Ascending aorta (tissue), 2 donors: ENCODE data around the gene ATF2. TPM values are rescaled to one million over a fixed set of nuclear protein-coding genes. Genes with fewer than 3 reads are reported as not detected.

Experiments used
- DNase-seq, 2 donors: peaks; one replicate each; pipeline ENCODE4 v3.0.0-alpha.2; 2019; ENCODE audit warnings: low spot score in 2 of 2
- H3K27ac ChIP-seq, 2 donors: fragments of 200-600 bp; sonication (generic); one replicate each; pipeline ENCODE4 v1.5.1; 2016 to 2017; ENCODE audit warnings: mild to moderate bottlenecking in 1 of 2
- H3K27me3 ChIP-seq: fragments of 200-600 bp; sonication (generic); one replicate; pipeline ENCODE4 v1.5.1; 2017
- H3K36me3 ChIP-seq, 2 donors: fragments of 200-600 bp; sonication (generic); one replicate each; pipeline ENCODE4 v1.5.1; 2016
- H3K4me1 ChIP-seq, 2 donors: fragments of 200-600 bp; sonication (generic); one replicate each; pipeline ENCODE4 v1.5.1; 2016 to 2017; ENCODE audit warnings: mild to moderate bottlenecking in 1 of 2
- H3K4me3 ChIP-seq, 2 donors: fragments of 200-600 bp; sonication (generic); one replicate each; pipeline ENCODE4 v1.5.1; 2016 to 2017; ENCODE audit warnings: mild to moderate bottlenecking in 1 of 2
- H3K9me3 ChIP-seq, 2 donors: fragments of 200-600 bp; sonication (generic); one replicate each; pipeline ENCODE4 v1.5.1; 2016
- CTCF ChIP-seq, 3 experiments: fragments of 200-600 bp in 2 of 3; fragments of 450-650 bp in 1 of 3; sonication (generic) in 2 of 3; IDR thresholded peaks; one replicate each; pipeline ENCODE4 v1.5.1; 2016 to 2019; ENCODE audit warnings: antibody characterized with exemption in 3 of 3, mild to moderate bottlenecking in 1 of 3, moderate library complexity in 1 of 3
- intact Hi-C: fragments of 100-400 bp; cut with DNase I; formaldehyde crosslinking; loops from one replicate; pipeline ENCODE4 v1.15.1; 2023
- total RNA-seq: library from RNA; depleted of rRNA; stranded (reverse); fragments of >200 nt; gene quantifications from one replicate; pipeline ENCODE4 v1.1.0, GENCODE V29; 2016

ATF2 gene
- total RNA-seq, 1 donor from 2014 or later = 84.8 TPM

DNA sequence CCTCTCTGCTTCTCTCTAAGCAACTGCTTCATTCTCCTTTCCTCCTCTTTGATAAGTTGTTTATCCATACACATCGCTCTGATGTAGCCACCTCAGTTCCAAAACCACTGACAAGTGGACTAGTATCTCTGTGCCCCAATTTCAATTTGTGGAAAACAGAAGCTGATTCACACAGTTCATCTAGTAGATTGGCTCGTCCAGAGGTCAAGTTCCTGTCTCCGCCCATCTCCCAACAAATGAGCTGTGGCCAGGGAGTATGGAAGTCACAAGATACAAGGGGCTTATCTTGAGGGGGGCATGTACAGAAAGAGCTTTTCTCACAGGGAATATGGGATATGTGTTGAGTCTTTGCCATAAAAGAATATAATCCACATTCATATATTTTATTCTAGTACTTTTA lies 145.1 kb downstream of the ATF2 start:
- H3K27me3 ChIP-seq = no peaks in the 10 kb centered on the region
- peaks cover 0 to 3% of the 10 kb centered on the region in 2 donors for H3K4me1 ChIP-seq
- no peak for DNase-seq
- no peaks in the 10 kb centered on the region for H3K9me3 ChIP-seq
- no peak overlapping the region for H3K4me3 ChIP-seq
- H3K27ac ChIP-seq = no peak overlapping the region
- no peak for TF ChIP-seq CTCF (IDR thresholded peaks at IDR 0.05)
- H3K36me3 ChIP-seq = no peaks in the 10 kb centered on the region
- intact Hi-C loops = no loop called here

Other genes starting within 250 kb of the ATF2 start
- 7.8 TPM for gene CHN1, start 162.8 kb downstream of the ATF2 start, total RNA-seq
- gene ATP5MC3, start 13.5 kb upstream of the ATF2 start, total RNA-seq = 25.5 TPM